Stomach smooth muscle (tissue), 2 donors: Measurements from ENCODE around the gene PLCL1.

ENCODE experiments used
- H3K27ac ChIP-seq: one replicate; pipeline ENCODE4 v1.7.0; 2013; ENCODE audit warnings: mild to moderate bottlenecking, low read length, inconsistent platforms
- H3K27me3 ChIP-seq, 2 donors: one replicate each; pipeline ENCODE4 v1.7.0; 2013; ENCODE audit warnings: low read length in 2 of 2; ENCODE audit not compliant: insufficient read depth in 2 of 2, control insufficient read depth in 1 of 2
- H3K36me3 ChIP-seq, 2 donors: one replicate each; pipeline ENCODE4 v1.7.0; 2013; ENCODE audit warnings: low read length in 2 of 2; ENCODE audit not compliant: control insufficient read depth in 2 of 2, insufficient read depth in 2 of 2
- H3K4me1 ChIP-seq: one replicate; pipeline ENCODE4 v1.7.0; 2013; ENCODE audit warnings: low read length; ENCODE audit not compliant: control insufficient read depth, insufficient read depth
- H3K4me3 ChIP-seq, 2 donors: one replicate each; pipeline ENCODE4 v1.7.0; 2013; ENCODE audit warnings: low read length in 2 of 2
- H3K9ac ChIP-seq, 2 donors: one replicate each; pipeline ENCODE4 v1.7.0; 2013; ENCODE audit warnings: low read length in 2 of 2, mild to moderate bottlenecking in 1 of 2
- H3K9me3 ChIP-seq, 2 donors: one replicate each; pipeline ENCODE4 v1.7.0; 2013; ENCODE audit warnings: low read length in 2 of 2; ENCODE audit not compliant: control insufficient read depth in 2 of 2
- donor health status: healthy.
- donor health status: Pancreatic carcinoma.

The PLCL1 gene

DNA sequence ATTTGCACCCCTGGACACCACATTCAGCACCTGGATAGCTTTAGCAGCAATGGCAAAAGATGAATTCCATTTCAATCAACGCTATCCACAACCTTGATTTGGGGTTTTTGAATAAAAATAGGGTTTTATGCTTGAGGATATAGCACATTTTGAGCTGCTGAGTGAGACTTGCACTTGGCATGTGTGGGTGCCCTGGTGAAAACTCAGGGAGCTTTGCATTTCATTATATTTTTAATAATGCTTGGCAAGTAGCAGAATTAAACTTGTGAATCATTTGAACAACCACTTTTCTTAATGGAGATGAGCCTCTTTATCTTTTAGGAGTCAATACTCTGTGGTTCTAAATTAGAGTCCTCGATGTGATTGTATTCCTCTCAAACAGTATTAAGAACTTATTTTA, 252.4 kb downstream of the PLCL1 start:
- no peak overlapping the region for H3K9ac ChIP-seq
- no peaks in the 10 kb centered on the region for H3K27me3 ChIP-seq
- no peaks in the 10 kb centered on the region for H3K36me3 ChIP-seq
- no peak overlapping the region for H3K27ac ChIP-seq
- no peak overlapping the region for H3K4me3 ChIP-seq
- H3K4me1 ChIP-seq, result no peaks in the 10 kb centered on the region
- no peaks in the 10 kb centered on the region for H3K9me3 ChIP-seq

- Histone ChIP-seq H3K4me3 (no peak overlapping the region), H3K9me3 (no peaks in the 10 kb centered on the region), H3K27ac (no peak overlapping the region), H3K27me3 (no peaks in the 10 kb centered on the region), H3K9ac (no peak overlapping the region), H3K4me1 (no peaks in the 10 kb centered on the region), H3K36me3 (no peaks in the 10 kb centered on the region)
Observed at GRCh38 chr2:198059800-198060199, 255.4 kb downstream of the PLCL1 start.

- Histone ChIP-seq H3K36me3 (no peaks in the 10 kb centered on the region), H3K9ac (no peak overlapping the region), H3K9me3 (no peaks in the 10 kb centered on the region), H3K4me1 (no peaks in the 10 kb centered on the region), H3K4me3 (no peak overlapping the region), H3K27ac (no peak overlapping the region), H3K27me3 (no peaks in the 10 kb centered on the region)
Observed at GRCh38 chr2:198060277-198060676, 255.9 kb downstream of the PLCL1 start.

DNA sequence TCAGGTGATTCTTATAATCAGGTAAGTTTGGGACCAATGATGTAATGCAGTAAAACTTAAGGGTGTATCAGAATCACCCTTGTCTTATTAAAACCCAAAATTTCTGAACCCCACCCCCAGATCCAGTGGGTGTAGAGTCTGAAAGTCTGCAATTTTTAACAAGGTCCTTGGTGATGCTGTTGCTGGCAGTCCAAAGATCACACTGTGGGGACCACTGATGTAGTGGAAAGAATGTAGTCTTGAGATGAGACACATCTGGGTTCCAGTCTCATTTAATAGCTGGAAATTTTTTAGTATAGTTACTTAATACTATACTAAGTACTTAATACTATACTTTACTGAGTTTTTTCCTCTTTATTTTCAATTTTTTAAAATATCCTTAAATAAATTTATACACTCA, 258.4 kb downstream of the PLCL1 start:
- Histone ChIP-seq H3K4me3 (no peak overlapping the region), H3K36me3 (no peaks in the 10 kb centered on the region), H3K9ac (no peak overlapping the region), H3K27ac (no peak overlapping the region), H3K9me3 (no peaks in the 10 kb centered on the region), H3K4me1 (no peaks in the 10 kb centered on the region), H3K27me3 (no peaks in the 10 kb centered on the region)

GRCh38 chr2:198063242-198063641, 258.8 kb downstream of the PLCL1 start:
- H3K27ac ChIP-seq, result no peak overlapping the region
- no peaks in the 10 kb centered on the region for H3K9me3 ChIP-seq
- H3K9ac ChIP-seq, result no peak overlapping the region
- no peaks in the 10 kb centered on the region for H3K4me1 ChIP-seq
- H3K27me3 ChIP-seq, result no peaks in the 10 kb centered on the region
- H3K4me3 ChIP-seq, result no peak overlapping the region
- H3K36me3 ChIP-seq, result no peaks in the 10 kb centered on the region

GRCh38 chr2:198065322-198065721, 260.9 kb downstream of the PLCL1 start:
- Histone ChIP-seq H3K27me3 (no peaks in the 10 kb centered on the region), H3K9me3 (no peaks in the 10 kb centered on the region), H3K36me3 (no peaks in the 10 kb centered on the region), H3K4me3 (no peak overlapping the region), H3K27ac (no peak overlapping the region), H3K9ac (no peak overlapping the region), H3K4me1 (no peaks in the 10 kb centered on the region)

DNA sequence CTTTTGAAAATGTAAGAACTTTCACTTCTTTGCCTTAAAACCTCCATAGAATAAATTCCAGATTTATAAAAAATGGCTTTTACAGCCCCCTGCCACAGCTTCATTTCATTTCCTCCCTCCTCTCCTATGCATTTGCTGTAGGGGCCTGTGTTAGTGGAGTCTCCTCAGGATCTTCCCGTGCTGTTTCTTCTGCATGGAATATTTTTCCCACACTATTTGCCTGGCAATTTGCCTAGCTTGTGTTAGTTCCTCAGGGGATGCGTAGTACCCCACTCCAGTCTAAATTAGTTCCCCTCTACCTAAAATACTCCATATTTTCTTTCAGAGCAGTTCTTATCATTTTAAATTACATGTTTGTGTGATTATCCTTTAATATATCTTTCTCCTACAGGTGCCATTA, 262.2 kb downstream of the PLCL1 start:
- H3K27ac ChIP-seq, result no peak overlapping the region
- no peak overlapping the region for H3K4me3 ChIP-seq
- H3K36me3 ChIP-seq, result no peaks in the 10 kb centered on the region
- H3K27me3 ChIP-seq, result no peaks in the 10 kb centered on the region
- no peaks in the 10 kb centered on the region for H3K4me1 ChIP-seq
- no peaks in the 10 kb centered on the region for H3K9me3 ChIP-seq
- no peak overlapping the region for H3K9ac ChIP-seq

GRCh38 chr2:198072655-198073054, 268.3 kb downstream of the PLCL1 start:
- Histone ChIP-seq H3K27me3 (no peaks in the 10 kb centered on the region), H3K36me3 (no peaks in the 10 kb centered on the region), H3K4me1 (no peaks in the 10 kb centered on the region), H3K9ac (no peak overlapping the region), H3K27ac (no peak overlapping the region), H3K4me3 (no peak overlapping the region), H3K9me3 (no peaks in the 10 kb centered on the region)

DNA sequence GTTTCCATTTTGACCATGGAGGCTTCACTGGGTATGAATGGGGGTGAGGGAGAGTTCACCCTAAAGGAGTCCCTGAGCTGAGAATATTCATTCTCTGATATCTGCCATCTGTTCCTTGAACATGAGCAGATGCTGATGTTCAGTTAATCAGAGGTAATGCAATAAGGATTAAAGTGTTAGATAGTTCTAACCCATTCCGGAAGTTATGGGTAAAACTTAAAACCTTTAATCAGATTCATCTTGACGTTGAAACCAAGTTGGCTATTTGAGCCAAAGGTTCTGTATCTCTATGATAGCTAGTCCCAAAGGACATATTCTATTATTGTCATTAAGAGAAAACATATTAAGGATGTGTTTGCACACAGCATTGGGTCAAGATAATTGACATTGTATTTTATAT, 268.9 kb downstream of the PLCL1 start:
- Histone ChIP-seq H3K4me3 (no peak overlapping the region), H3K9ac (no peak overlapping the region), H3K27ac (no peak overlapping the region), H3K36me3 (no peaks in the 10 kb centered on the region), H3K4me1 (no peaks in the 10 kb centered on the region), H3K27me3 (no peaks in the 10 kb centered on the region), H3K9me3 (no peaks in the 10 kb centered on the region)

DNA sequence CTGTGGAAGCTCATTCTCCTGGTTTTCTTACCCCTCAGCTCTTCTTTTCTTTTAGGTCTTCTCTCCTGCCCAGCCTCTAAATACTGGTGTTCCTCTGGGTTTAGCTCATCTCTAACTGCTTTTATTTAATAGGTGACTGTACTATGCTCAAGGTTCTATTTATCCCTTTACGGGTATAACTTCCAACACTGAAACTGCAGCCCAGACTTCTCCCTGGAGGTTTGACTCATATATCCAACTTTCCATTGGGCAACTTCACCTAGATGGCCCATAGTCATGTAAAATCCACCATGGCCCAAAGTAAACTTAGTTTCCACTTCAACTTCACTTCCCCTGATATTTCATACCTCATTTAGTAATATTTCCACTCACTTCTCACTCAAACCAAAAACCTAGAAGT, 273.1 kb downstream of the PLCL1 start:
- Histone ChIP-seq H3K27ac (no peak overlapping the region), H3K27me3 (no peaks in the 10 kb centered on the region), H3K9me3 (no peaks in the 10 kb centered on the region), H3K4me1 (no peaks in the 10 kb centered on the region), H3K36me3 (no peaks in the 10 kb centered on the region), H3K9ac (no peak overlapping the region), H3K4me3 (no peak overlapping the region)

- no peaks in the 10 kb centered on the region for H3K4me1 ChIP-seq
- no peaks in the 10 kb centered on the region for H3K27me3 ChIP-seq
- no peak overlapping the region for H3K9ac ChIP-seq
- H3K36me3 ChIP-seq, result no peaks in the 10 kb centered on the region
- no peaks in the 10 kb centered on the region for H3K9me3 ChIP-seq
- H3K27ac ChIP-seq, result no peak overlapping the region
- H3K4me3 ChIP-seq, result no peak overlapping the region
Observed at GRCh38 chr2:198080879-198081765, 276.7 kb downstream of the PLCL1 start.
